HepG2 (cell line): Measurements from ENCODE around the gene SIRPB1. TPM values are rescaled to one million over a fixed set of nuclear protein-coding genes. Genes with fewer than 3 reads are reported as not detected.

Experiments
- GABPB1 ChIP-seq: IDR thresholded peaks from 2 replicates; pipeline ENCODE4 v1.6.1; 2016; ENCODE audit warnings: mild to moderate bottlenecking, missing genetic modification reagents, moderate library complexity, missing compliant biosample characterization
- HDAC1 ChIP-seq: sonication (generic); formaldehyde crosslinking; IDR thresholded peaks from 2 replicates; pipeline ENCODE4 v1.5.1; 2020; ENCODE audit warnings: mild to moderate bottlenecking, missing genetic modification reagents
- HIVEP1 ChIP-seq: sonication (generic); formaldehyde crosslinking; IDR thresholded peaks from 2 replicates; pipeline ENCODE4 v1.4.0; 2020; ENCODE audit warnings: mild to moderate bottlenecking, missing genetic modification reagents
- NFATC3 ChIP-seq: sonication (generic); formaldehyde crosslinking; IDR thresholded peaks from 2 replicates; pipeline ENCODE4 v1.5.1; 2020; ENCODE audit warnings: mild to moderate bottlenecking, missing genetic modification reagents
- PITX1 ChIP-seq: sonication (generic); formaldehyde crosslinking; IDR thresholded peaks from 2 replicates; pipeline ENCODE4 v1.5.1; 2020; ENCODE audit warnings: mild to moderate bottlenecking, missing genetic modification reagents
- REPIN1 ChIP-seq: sonication (generic); formaldehyde crosslinking; IDR thresholded peaks from 2 replicates; pipeline ENCODE4 v1.8.0; 2022; ENCODE audit warnings: missing genetic modification reagents, low read depth, mild to moderate bottlenecking, borderline replicate concordance
- SAP130 ChIP-seq: IDR thresholded peaks from 2 replicates; pipeline ENCODE4 v1.6.1; 2016; ENCODE audit warnings: low read depth
- WIZ ChIP-seq: sonication (generic); formaldehyde crosslinking; IDR thresholded peaks from 2 replicates; pipeline ENCODE4 v1.5.1; 2020; ENCODE audit warnings: mild to moderate bottlenecking, missing genetic modification reagents
- ZBTB38 ChIP-seq: sonication (generic); formaldehyde crosslinking; IDR thresholded peaks from 2 replicates; pipeline ENCODE4 v1.5.1; 2020; ENCODE audit warnings: mild to moderate bottlenecking, missing genetic modification reagents
- ZFAT ChIP-seq: sonication (generic); formaldehyde crosslinking; conservative IDR thresholded peaks from 2 replicates; pipeline ENCODE4 v1.8.1; 2023; ENCODE audit warnings: missing genetic modification reagents, inconsistent platforms
- ZIK1 ChIP-seq: sonication (generic); formaldehyde crosslinking; IDR thresholded peaks from 2 replicates; pipeline ENCODE4 v1.5.0; 2020; ENCODE audit warnings: mild to moderate bottlenecking, low read depth, missing genetic modification reagents, borderline replicate concordance
- ZNF180 ChIP-seq: sonication (generic); formaldehyde crosslinking; IDR thresholded peaks from 2 replicates; pipeline ENCODE4 v1.4.0; 2020; ENCODE audit warnings: low read depth, missing genetic modification reagents, borderline replicate concordance
- ZNF260 ChIP-seq: sonication (generic); formaldehyde crosslinking; IDR thresholded peaks from 2 replicates; pipeline ENCODE4 v1.4.0; 2020; ENCODE audit warnings: missing genetic modification reagents, low read depth, mild to moderate bottlenecking, borderline replicate concordance
- ZNF292 ChIP-seq: sonication (generic); formaldehyde crosslinking; IDR thresholded peaks from 2 replicates; pipeline ENCODE4 v1.8.1; 2022; ENCODE audit warnings: mild to moderate bottlenecking, low read depth, missing genetic modification reagents, borderline replicate concordance
- ZNF331 ChIP-seq: sonication (generic); formaldehyde crosslinking; IDR thresholded peaks from 2 replicates; pipeline ENCODE4 v1.4.0; 2020; ENCODE audit warnings: missing genetic modification reagents
- ZNF34 ChIP-seq: sonication (generic); formaldehyde crosslinking; IDR thresholded peaks from 2 replicates; pipeline ENCODE4 v1.4.0; 2020; ENCODE audit warnings: mild to moderate bottlenecking, missing genetic modification reagents, borderline replicate concordance
- ZNF766 ChIP-seq: sonication (generic); formaldehyde crosslinking; IDR thresholded peaks from 2 replicates; pipeline ENCODE4 v1.5.0; 2020; ENCODE audit warnings: missing genetic modification reagents, borderline replicate concordance
- polyA plus RNA-seq, 8 experiments: library from polyadenylated mRNA; depleted of rRNA in 3 of 8; stranded (reverse) in 7 of 8; unstranded in 1 of 8; fragments of >200 nt; fragmentation: Illumina TruSeq in 4 of 8; extraction: Trizol in 4 of 8; gene quantifications; 2 replicates each; pipeline versions ENCODE4 v1.2.1 to v1.2.3, GENCODE V29; 2011 to 2016; ENCODE audit warnings: low read depth in 4 of 8, missing spikeins in 1 of 8, mixed read lengths in 1 of 8; ENCODE audit not compliant: insufficient read depth in 1 of 8
- total RNA-seq, 5 experiments: library from RNA; depleted of rRNA; stranded (reverse); fragments of >200 nt; fragmentation: Illumina TruSeq; extraction: Trizol; gene quantifications; 2 replicates each; pipeline ENCODE4 v1.2.3, GENCODE V29; 2016; ENCODE audit warnings: low read depth in 1 of 5
- TF ChIP-seq, protein P1 (sequence below): sonication (generic); formaldehyde crosslinking; IDR thresholded peaks from 2 replicates; pipeline ENCODE4 v1.4.0; 2020; ENCODE audit warnings: missing genetic modification reagents
- TF ChIP-seq, protein P2 (sequence below), 2 experiments: fragments of 450-650 bp in 1 of 2; sonication (generic) in 1 of 2; formaldehyde crosslinking in 1 of 2; IDR thresholded peaks; 2 replicates each; pipeline versions ENCODE4 v1.6.1 to v1.8.0; 2016 to 2022; ENCODE audit warnings: antibody characterized with exemption in 1 of 2, mild to moderate bottlenecking in 1 of 2, missing genetic modification reagents in 1 of 2

Gene SIRPB1
- total and polyA plus RNA-seq, 2 of the 13 experiments (the other 11 are each of a cell fraction or from before 2014, with no cell fraction given) = 0.41 to 1.4 TPM

DNA sequence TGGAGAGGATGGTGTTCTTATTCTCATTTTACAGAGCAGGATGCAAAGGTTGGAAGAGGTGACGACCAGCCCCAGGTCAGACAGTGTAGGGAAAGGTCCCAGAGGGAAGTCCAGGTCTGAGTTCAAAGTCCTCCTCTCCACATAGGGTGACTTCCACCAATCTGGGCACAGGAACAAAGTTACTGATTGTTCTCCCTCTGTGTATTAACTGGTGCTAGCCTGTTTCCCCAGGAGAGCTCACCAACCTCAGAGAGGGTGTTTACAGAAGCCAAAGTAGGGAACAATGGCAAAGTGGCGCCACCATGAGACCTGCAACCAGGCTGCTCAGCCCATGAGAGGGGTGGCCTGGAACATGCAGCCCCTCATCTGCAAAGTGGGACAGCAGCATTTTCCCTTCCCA lies 16.8 kb upstream of the SIRPB1 start (continued):
- TF ChIP-seq, protein P1, sequence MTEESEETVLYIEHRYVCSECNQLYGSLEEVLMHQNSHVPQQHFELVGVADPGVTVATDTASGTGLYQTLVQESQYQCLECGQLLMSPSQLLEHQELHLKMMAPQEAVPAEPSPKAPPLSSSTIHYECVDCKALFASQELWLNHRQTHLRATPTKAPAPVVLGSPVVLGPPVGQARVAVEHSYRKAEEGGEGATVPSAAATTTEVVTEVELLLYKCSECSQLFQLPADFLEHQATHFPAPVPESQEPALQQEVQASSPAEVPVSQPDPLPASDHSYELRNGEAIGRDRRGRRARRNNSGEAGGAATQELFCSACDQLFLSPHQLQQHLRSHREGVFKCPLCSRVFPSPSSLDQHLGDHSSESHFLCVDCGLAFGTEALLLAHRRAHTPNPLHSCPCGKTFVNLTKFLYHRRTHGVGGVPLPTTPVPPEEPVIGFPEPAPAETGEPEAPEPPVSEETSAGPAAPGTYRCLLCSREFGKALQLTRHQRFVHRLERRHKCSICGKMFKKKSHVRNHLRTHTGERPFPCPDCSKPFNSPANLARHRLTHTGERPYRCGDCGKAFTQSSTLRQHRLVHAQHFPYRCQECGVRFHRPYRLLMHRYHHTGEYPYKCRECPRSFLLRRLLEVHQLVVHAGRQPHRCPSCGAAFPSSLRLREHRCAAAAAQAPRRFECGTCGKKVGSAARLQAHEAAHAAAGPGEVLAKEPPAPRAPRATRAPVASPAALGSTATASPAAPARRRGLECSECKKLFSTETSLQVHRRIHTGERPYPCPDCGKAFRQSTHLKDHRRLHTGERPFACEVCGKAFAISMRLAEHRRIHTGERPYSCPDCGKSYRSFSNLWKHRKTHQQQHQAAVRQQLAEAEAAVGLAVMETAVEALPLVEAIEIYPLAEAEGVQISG = peak; percentile 57
- TF ChIP-seq HIVEP1 (CRISPR knock-in tag) = 0 out of 2 replicates have a peak, but pooled peaks have one; percentile 23
- peak; percentile 30; the same call in 1 of the 2 replicates for TF ChIP-seq GABPB1
- TF ChIP-seq ZNF766 (CRISPR knock-in tag) = no peak
- TF ChIP-seq SAP130 (CRISPR knock-in tag) = peak; percentile 65
- TF ChIP-seq ZBTB38 = 0 out of 2 replicates have a peak, but pooled peaks have one; percentile 19
- TF ChIP-seq HDAC1 = 0 out of 2 replicates have a peak, but pooled peaks have one; percentile 16
- no peak for TF ChIP-seq ZNF180 (CRISPR knock-in tag)
- TF ChIP-seq ZNF331 (CRISPR knock-in tag) = peak; percentile 87; the same call in 1 of the 2 replicates
- TF ChIP-seq ZNF260 (CRISPR knock-in tag) = no peak
- no peak for TF ChIP-seq ZIK1 (CRISPR knock-in tag)
- TF ChIP-seq ZNF292 (CRISPR knock-in tag) = peak; percentile 70; the same call in 1 of the 2 replicates
- TF ChIP-seq PITX1 (CRISPR knock-in tag) = peak; percentile 61; the same call in 1 of the 2 replicates
- no peak for TF ChIP-seq WIZ (CRISPR knock-in tag)
- TF ChIP-seq, protein P2, sequence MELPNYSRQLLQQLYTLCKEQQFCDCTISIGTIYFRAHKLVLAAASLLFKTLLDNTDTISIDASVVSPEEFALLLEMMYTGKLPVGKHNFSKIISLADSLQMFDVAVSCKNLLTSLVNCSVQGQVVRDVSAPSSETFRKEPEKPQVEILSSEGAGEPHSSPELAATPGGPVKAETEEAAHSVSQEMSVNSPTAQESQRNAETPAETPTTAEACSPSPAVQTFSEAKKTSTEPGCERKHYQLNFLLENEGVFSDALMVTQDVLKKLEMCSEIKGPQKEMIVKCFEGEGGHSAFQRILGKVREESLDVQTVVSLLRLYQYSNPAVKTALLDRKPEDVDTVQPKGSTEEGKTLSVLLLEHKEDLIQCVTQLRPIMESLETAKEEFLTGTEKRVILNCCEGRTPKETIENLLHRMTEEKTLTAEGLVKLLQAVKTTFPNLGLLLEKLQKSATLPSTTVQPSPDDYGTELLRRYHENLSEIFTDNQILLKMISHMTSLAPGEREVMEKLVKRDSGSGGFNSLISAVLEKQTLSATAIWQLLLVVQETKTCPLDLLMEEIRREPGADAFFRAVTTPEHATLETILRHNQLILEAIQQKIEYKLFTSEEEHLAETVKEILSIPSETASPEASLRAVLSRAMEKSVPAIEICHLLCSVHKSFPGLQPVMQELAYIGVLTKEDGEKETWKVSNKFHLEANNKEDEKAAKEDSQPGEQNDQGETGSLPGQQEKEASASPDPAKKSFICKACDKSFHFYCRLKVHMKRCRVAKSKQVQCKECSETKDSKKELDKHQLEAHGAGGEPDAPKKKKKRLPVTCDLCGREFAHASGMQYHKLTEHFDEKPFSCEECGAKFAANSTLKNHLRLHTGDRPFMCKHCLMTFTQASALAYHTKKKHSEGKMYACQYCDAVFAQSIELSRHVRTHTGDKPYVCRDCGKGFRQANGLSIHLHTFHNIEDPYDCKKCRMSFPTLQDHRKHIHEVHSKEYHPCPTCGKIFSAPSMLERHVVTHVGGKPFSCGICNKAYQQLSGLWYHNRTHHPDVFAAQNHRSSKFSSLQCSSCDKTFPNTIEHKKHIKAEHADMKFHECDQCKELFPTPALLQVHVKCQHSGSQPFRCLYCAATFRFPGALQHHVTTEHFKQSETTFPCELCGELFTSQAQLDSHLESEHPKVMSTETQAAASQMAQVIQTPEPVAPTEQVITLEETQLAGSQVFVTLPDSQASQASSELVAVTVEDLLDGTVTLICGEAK (IDR thresholded peaks at IDR 0.05) = no peak
- TF ChIP-seq, protein P2 (CRISPR knock-in tag; IDR thresholded peaks at IDR 0.05) = no peak
- TF ChIP-seq NFATC3 (CRISPR knock-in tag) = no peak
- peak; percentile 62; the same call in 1 of the 2 replicates for TF ChIP-seq REPIN1 (CRISPR knock-in tag)
- TF ChIP-seq ZFAT (CRISPR knock-in tag) = no peak
- no peak for TF ChIP-seq ZNF34
